K562 (cell line): ENCODE results near the gene VAMP8. TPM values are rescaled to one million over a fixed set of nuclear protein-coding genes. Genes with fewer than 3 reads are reported as not detected.

ENCODE experiments used
- CHD7 ChIP-seq: fragments of 200-600 bp; sonication (generic); IDR thresholded peaks from one replicate; pipeline ENCODE4 v1.6.1; 2012; ENCODE audit warnings: mild to moderate bottlenecking, low read depth, low read length, inconsistent platforms
- E2F4 ChIP-seq: sonication (generic); formaldehyde crosslinking; IDR thresholded peaks from 2 replicates; pipeline ENCODE4 v1.8.0; 2022; ENCODE audit warnings: mild to moderate bottlenecking, low read depth, missing genetic modification reagents
- FOXK1 ChIP-seq: sonication (generic); formaldehyde crosslinking; IDR thresholded peaks from 2 replicates; pipeline ENCODE4 v1.8.0; 2022; ENCODE audit warnings: missing genetic modification reagents, mild to moderate bottlenecking, borderline replicate concordance
- GATAD2A ChIP-seq: fragments of 450-650 bp; IDR thresholded peaks from 2 replicates; pipeline ENCODE4 v1.6.1; 2017
- MCM3 ChIP-seq: fragments of 450-650 bp; IDR thresholded peaks from 2 replicates; pipeline ENCODE4 v1.6.1; 2016
- NFE2L1 ChIP-seq: fragments of 450-650 bp; IDR thresholded peaks from 2 replicates; pipeline ENCODE4 v1.6.1; 2016; ENCODE audit warnings: missing genetic modification characterization, low read depth, mild to moderate bottlenecking, missing compliant biosample characterization, moderate library complexity, borderline replicate concordance
- NR2C1 ChIP-seq, 2 experiments: fragments of 450-650 bp; IDR thresholded peaks; 2 replicates each; pipeline ENCODE4 v1.6.1; 2017; ENCODE audit warnings: mild to moderate bottlenecking in 2 of 2, antibody characterized with exemption in 1 of 2, inconsistent platforms in 1 of 2, missing compliant biosample characterization in 1 of 2, missing genetic modification characterization in 1 of 2
- POLR2A ChIP-seq: fragments of 450-650 bp; conservative IDR thresholded peaks from 2 replicates; pipeline ENCODE4 v1.6.1; 2016
- TCF15 ChIP-seq: fragments of 250-450 bp; sonication (Bioruptor Pico); IDR thresholded peaks from 2 replicates; pipeline ENCODE4 v1.8.0; 2022; ENCODE audit warnings: moderate library complexity, mild to moderate bottlenecking, inconsistent platforms
- TCF3 ChIP-seq: sonication (generic); formaldehyde crosslinking; IDR thresholded peaks from 2 replicates; pipeline ENCODE4 v1.4.0; 2020; ENCODE audit warnings: mild to moderate bottlenecking, missing genetic modification reagents
- USF2 ChIP-seq: sonication (generic); formaldehyde crosslinking; IDR thresholded peaks from 2 replicates; pipeline ENCODE4 v1.5.0; 2020; ENCODE audit warnings: missing genetic modification reagents
- XRCC5 ChIP-seq: fragments of 200-400 bp; formaldehyde crosslinking; IDR thresholded peaks from 2 replicates; pipeline ENCODE4 v1.6.1; 2017; ENCODE audit warnings: low read depth, mild to moderate bottlenecking, low read length
- ZNF668 ChIP-seq: fragments of 250-450 bp; sonication (Bioruptor Pico); IDR thresholded peaks from 2 replicates; pipeline ENCODE4 v1.8.0; 2022; ENCODE audit warnings: mild to moderate bottlenecking, inconsistent platforms
- ZNF699 ChIP-seq: fragments of 250-450 bp; sonication (Bioruptor Pico); IDR thresholded peaks from 2 replicates; pipeline ENCODE4 v1.8.0; 2021; ENCODE audit warnings: mild to moderate bottlenecking, moderate library complexity; ENCODE audit not compliant: insufficient replicate concordance
- polyA plus RNA-seq, 8 experiments: library from polyadenylated mRNA; depleted of rRNA in 4 of 8; stranded (reverse) in 5 of 8; unstranded in 3 of 8; fragments of >200 nt; fragmentation: Nextera tagmentation in 2 of 8; fragmentation: Illumina TruSeq in 1 of 8; extraction: Ambion mirVana in 2 of 8; extraction: Trizol in 1 of 8; gene quantifications; 2 replicates each; pipeline versions ENCODE4 v1.2.1 to v1.2.3, GENCODE V29; 2011 to 2014; ENCODE audit warnings: inconsistent platforms in 1 of 8, missing spikeins in 1 of 8
- total RNA-seq, 7 experiments: library from RNA; depleted of rRNA in 6 of 7; stranded (reverse); fragments of >200 nt in 6 of 7; fragmentation: Illumina TruSeq in 2 of 7; extraction: Trizol in 2 of 7; gene quantifications; 2 replicates each; pipeline versions ENCODE4 v1.2.1 to v1.2.3, GENCODE V29; 2011 to 2021; ENCODE audit warnings: low replicate concordance in 1 of 7

VAMP8 gene
- total and polyA plus RNA-seq, 9 of the 15 experiments (the other 6 are each of a cell fraction or from before 2014, with no cell fraction given) = 107 to 571 (median 248) TPM

- no peak for TF ChIP-seq ZNF699 (CRISPR knock-in tag)
- TF ChIP-seq MCM3 = no peak
- no peak for TF ChIP-seq E2F4 (CRISPR knock-in tag)
- TF ChIP-seq GATAD2A = no peak
- no peak for TF ChIP-seq XRCC5
- no peak for TF ChIP-seq FOXK1 (CRISPR knock-in tag)
- no peak for TF ChIP-seq TCF3
- no peak for TF ChIP-seq NR2C1 (IDR thresholded peaks at IDR 0.05)
- peak; percentile 17; the same call in 1 of the 2 replicates for TF ChIP-seq NR2C1 (tag; IDR thresholded peaks at IDR 0.05)
- no peak for TF ChIP-seq NFE2L1 (tag)
- no peak for TF ChIP-seq ZNF668 (CRISPR knock-in tag)
- TF ChIP-seq CHD7 = no peak
- TF ChIP-seq TCF15 = no peak
- no peak for TF ChIP-seq USF2
- peak; percentile 75 for TF ChIP-seq POLR2A
These were observed at the start of gene VAMP8 (continued) for GRCh38 chr2:85577386-85578242.
